HG03521 (cell line): ENCODE data around the gene ITPR1.
A peak's percentile ranks its signal among the peaks of the same experiment; 100 is the strongest.

Source experiments
- ATAC-seq: cut with Tn5 transposase; IDR thresholded peaks from one replicate; pipeline ENCODE4 v1.9.1; 2021; ENCODE audit warnings: mild to moderate bottlenecking, moderate library complexity; ENCODE audit not compliant: unreplicated experiment

The ITPR1 gene

DNA sequence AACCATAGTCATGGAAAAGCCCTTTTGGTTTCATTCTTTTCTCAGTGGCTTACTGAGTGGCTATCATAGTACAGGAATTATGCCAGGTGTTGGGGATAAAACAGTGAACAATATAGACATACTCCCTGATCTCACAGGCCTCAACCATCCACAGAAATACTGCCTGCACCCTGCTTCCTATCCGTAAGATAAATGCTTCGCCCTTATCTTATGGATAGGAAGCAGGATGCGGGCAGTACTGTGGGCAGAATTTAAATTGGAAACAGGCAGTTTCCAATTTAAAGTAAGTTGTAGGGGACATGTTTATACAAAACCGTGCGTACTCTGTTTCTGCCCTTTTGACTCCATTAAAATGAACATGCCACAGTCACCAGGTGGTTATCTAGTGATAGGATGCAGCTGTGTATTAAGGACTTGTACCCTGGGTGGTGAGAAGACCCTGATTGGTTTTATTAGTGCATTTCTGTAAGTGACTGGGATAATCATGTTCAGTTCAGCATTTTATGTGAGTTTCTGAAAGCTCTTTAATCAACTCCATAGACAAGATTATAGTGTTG lies 344.3 kb downstream of the ITPR1 start:
- ATAC-seq, result no peak

DNA sequence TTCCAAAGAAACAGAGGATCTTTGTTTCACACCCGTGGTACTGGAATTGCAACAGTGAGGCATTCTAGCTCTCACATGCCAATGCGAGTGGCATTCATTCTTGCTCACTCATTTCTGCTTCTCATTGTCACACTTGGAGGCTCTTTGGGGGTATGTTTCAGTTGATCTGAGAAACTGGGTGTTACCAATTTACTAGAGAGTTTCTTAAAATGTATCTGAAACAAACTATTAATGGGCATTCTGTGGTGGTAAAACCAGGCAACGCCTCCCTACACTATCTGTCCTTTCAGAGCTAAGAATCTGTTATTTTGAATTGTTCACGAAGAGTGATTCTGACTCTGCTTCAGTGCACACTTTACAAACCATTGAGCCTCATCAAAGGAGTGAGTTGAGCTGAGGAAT lies 345.5 kb downstream of the ITPR1 start:
- peak; percentile 45 for ATAC-seq

DNA sequence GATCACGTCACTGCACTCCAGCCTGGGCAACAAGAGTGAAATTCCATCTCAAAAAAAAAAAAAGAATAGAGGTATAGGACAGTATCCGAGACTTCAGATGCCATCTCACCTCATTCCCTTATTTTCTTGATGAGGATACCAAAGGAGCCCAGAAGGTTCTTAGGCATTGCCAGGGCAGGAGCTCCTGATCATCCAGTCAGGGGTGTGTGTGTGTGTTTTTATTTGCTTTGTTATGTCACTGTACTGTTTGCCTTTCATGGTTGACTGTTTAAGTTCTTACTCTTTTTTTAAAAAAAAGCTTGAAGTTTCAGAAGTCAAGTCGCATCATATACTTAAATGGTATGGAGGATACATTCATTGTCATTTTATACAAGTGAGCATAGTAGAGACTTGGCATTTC lies 346.1 kb downstream of the ITPR1 start:
- ATAC-seq, result no peak

DNA sequence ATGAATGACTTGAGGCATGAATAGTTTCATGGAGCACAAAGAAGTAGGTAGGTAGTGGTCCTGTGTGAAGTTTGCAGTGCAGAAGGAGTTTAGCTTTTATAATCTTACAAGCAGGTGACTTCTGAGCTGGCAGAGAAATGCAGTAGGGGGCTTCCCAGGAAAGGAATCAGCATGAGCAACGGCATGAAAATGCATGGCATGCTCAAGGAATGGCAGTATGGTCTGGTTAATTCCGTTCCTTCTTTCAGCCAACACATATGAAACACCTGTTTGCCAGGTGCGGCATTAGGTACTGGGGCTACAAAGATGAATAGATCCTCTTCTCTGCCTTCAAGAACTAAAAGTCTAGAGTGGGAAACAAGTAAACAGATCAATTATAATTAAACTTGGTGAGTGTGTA lies 348.1 kb downstream of the ITPR1 start:
- no peak for ATAC-seq

DNA sequence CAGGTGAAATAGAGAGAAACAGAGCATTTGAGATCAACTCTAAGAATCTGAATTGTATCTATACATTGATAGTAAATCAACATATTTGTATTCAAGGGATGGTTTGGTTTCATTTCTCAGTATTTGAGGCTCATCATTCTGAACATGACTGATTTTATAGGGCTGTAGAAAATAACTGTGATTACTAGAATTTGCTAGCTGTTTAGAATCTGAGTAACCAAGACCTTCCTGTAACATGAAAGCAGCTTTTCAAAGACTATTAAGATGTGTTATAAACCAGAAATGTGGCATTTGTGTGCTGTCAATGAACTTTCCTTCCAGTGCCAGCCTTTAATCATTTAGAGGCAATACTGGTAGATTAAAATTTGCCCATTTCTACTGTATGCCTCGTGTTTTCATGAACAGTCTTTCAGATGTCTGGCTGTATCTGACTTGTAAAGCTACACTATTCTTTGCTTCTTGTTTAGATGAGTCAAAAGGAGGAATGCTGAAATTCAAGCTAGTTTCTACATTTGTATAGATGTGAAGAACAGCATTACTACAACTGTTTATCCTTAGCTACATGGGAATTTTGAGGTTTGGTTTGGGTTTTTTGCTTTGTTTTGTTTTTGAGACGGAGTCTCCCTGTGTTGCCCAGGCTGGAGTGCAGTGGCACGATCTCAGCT lies 348.8 kb downstream of the ITPR1 start:
- ATAC-seq, result no peak

DNA sequence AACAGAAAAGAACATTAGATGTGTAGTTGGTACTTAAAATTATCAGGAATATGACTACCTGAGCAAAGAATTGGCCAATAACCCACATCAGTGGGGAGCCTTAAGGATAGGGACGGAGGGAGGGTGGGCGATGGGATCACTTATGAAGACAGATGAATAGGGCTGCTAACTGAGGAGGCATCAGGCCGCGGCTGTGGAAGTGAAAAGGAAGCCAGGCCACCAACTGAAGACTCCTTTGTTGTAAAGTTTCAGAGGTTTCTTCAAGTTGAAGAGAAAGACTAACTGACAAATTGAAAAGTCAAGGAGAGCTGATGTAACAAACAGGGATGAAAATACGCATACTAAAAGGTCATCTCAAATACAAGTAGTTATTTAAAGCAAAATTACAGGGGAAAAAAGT lies 350.5 kb downstream of the ITPR1 start:
- ATAC-seq, result no peak

DNA sequence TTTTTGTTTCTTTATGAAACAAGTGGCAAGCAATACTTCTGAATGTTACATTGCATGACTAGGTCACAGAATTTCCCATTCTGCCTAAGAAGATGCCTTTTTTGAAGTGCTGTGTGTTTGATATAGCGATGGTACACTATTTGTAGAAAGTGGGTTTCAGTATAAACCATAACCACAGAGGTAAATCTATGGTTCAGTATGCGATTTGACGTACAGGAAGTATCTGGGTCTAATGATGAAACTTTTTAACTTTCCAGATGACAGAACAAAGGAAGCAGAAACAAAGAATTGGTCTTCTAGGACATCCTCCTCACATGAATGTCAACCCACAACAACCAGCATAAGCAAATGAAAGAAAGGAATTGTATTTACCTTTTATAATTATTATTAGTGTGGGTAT lies 352.7 kb downstream of the ITPR1 start:
- peak; percentile 57 for ATAC-seq

DNA sequence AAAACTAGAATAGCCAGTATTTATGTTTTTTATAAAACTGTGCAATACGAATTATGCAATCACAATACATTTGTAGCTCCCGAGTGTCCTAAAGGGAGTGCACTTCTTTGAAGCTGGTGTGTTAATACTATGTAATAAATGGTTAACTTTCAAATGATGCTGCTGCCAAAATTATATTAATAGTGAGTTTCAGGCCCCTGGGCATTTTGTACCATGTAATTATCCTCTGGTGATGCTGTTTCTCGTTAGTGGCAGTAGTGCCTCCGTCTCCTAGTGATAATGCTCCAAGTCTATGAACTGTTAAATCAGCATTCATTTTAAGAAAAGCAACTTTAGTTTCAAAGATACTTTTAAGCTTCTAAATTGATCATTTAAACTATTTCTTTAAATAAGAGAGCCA lies 353.4 kb downstream of the ITPR1 start:
- ATAC-seq, result no peak

DNA sequence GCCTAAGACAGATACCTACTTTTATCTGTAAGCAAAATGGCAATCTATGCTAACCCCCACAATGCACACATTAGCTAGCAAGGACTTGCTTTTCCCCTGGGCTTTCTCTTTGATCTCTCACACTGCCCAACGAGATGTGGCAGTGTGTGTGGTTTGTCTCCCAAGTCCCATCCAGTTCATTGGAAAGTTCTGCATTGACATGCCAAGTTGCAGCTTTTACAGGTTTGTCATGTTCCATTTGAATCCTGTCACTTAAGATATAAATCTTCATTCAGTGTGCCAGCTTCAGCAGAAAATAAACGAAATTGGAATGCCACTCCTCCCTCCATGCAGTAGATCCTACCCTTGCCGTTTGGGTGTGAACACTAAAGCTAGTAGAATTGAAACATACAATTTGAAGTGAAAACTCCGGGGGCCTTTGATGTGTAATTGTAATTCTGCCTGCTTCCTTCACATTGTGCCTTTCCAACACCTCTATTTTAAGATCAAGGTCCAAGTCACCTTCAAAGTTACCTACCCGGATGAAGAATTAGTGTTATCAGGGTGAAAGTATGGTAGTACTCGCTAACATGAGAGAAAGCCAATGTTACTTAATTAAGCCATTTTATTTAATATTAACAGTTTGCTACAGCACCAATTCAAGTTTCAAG lies 355.2 kb downstream of the ITPR1 start:
- no peak for ATAC-seq

DNA sequence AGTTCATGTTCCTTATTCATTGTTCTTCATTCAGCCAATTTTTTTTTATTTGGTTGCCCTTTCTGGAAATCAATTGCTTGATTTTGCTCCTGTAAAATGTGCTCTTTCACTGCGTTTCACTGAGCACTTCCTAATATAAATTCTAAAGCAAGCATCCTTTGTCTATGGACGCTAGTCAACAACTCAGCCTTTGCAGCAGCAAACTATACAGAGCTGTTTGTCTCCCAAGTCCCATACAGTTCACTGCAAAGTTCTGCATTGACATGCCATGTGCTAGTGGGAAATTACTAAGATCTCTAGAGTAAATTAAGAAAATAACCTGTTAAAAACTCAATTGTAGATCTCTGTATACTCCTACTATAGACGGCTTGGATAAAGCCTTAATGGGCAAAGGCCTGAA lies 356.0 kb downstream of the ITPR1 start:
- no peak for ATAC-seq

DNA sequence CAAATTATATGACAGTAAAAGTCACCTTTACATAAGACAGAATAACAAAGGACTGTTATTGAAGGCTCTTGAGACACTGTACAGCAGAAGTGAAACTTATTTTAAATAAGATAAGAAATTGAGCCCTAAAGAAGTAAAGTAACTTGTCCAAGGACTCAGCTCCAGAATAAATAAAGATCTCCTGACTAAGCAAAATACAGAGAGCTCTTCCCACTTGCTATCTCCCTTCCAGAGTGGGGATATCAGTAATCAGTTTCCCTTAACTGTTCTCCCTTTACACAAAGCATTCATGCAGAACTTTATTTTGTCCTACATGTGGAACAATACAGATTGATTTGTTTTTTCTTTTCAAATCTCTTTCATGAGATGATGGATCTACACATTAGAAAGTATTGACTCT lies 356.6 kb downstream of the ITPR1 start:
- ATAC-seq, result no peak

DNA sequence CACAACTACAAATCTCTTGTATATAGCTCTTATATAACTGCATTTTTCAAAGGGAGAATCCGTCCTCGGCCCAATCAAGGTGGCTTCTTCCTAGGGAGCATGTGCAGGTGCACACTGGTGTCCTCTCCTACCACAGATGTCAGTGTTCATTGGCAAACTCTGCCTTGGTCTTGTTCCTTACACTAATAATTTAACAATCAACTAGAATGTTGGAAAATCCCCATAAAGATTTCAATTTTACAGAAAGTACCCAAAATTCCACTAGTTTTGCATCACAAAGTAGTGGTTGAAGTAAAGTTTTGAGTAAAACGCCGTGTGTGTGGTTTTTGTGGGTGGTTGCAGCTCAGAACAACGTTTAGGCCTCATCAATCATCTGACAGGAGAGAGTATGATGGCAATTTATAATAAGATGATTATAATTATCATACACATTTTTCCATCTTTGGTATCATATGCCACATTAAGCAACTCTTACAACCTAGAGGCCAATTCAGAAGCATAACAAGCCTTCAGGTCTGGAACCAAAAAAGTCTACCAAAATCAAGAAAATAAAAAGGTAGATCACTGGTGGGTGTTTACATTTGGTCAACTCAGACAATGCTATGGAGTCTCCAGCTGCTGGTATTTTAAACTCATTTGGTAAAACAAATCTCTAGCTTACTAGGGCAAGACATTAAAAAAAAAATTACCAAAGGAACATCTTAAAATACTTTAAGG lies 357.2 kb downstream of the ITPR1 start:
- ATAC-seq, result peak; percentile 29

DNA sequence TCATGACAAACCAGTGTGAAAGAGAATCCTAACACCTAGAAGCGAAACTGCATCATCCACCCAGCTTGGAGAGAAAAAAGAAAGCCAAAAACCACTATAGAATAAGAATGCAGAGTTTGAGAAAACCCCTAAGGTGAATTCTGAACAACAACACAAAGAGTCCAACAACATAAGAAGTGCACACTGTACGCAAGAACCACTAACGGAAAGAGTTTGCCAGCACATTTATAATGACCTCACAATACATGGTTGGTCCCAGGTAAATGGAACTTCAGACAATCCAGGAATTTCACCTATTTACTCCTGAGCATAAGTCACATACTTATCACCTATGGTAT lies 357.7 kb downstream of the ITPR1 start:
- ATAC-seq, result peak; percentile 55

DNA sequence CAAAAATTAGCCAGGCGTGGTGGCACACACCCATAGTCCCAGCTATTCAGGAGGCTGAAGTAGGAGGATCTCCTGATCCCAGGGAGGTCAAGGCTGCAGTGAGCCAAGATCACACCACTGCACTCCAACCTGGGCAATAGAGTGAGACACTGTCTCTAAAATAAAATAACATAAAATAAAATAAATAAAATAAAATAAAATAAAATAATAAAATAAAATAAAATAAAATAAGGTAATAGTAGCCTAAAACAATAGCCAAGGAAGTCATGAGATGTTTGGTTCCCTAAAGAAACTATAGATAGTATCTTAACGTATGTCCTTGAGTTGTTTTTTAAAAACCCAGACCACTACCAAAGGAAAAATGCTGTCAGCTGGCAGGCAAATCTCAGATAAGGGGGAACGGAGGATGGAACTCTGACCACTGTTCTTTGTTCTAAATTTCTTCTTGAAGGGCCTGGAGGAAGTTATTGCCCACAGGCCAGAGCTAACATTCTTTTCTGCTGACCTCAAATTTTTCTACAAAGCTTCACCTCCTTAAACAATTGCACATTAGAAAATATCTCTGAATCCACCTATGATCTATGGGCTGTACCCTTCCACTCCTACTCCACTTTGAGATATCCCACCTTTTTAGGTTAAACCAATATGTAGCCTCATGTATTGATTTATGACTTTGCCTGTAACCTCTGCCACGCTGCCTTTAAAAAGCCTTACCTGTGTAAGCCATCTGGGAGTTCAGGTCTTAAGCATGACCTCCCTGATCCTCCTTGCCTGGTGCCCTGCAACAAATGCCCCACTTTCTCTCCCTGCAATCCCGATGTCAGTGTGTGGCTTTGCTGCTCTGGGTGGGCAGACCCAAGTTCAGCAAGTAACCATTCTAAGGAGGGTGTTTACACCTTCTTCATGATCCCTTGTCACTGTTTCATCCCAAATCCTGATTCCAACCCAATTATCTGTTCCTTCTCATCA lies 359.9 kb downstream of the ITPR1 start:
- ATAC-seq, result no peak

DNA sequence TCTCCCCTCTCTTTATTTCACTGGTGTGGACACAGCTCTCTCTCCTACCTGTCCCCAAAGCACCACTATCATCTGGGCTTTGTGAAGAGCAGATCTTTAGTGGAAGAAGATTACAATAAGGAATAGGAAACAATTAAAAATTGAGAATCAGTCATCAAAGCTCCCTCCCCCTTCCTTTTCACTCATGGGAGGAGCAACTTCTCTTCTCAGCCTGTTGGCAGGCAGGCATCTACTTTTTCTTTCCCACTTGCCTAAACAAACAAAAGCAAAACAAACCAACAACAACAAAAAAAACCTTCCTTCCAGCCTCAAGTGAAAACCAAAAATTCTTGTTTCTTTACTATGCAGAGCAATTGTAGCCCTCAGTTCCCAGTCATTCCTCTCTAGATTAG lies 360.6 kb downstream of the ITPR1 start:
- no peak for ATAC-seq

DNA sequence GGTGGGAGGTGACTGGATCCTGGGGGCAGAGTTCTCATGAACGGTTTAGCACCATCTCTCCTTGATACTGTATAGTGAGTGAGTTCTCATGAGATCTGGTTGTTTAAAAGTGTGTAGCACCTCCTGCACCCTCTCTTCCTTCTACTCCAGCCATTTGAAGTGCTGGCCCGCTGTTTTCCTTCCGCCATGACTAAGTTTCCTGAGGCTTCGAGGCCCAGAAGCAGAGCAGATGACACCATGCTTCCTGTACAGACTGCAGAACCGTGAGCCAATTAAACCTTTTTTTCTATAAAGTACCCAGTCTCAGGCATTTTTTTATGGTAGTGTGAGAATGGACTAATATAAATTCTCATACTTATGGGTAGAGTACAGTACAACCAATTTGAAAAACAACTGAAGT lies 362.5 kb downstream of the ITPR1 start:
- ATAC-seq, result no peak

DNA sequence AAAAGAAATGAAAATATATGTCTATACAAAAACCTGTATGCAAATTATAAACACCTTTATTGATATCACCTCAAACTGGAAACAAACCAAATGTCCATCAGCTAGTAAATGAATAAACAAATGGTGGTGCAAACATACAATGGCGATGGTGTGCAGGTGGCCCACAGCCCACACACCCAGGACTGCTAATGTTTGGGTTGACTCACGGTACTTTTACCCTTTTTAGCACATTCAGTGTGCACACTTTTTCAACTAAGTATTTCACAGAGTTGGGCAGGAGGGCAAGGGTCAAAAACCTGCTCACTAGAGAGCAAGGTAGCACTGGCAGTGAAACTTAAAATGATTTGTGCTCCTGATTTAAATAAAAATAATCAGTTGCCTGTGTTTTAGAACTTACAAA lies 363.0 kb downstream of the ITPR1 start:
- no peak for ATAC-seq

DNA sequence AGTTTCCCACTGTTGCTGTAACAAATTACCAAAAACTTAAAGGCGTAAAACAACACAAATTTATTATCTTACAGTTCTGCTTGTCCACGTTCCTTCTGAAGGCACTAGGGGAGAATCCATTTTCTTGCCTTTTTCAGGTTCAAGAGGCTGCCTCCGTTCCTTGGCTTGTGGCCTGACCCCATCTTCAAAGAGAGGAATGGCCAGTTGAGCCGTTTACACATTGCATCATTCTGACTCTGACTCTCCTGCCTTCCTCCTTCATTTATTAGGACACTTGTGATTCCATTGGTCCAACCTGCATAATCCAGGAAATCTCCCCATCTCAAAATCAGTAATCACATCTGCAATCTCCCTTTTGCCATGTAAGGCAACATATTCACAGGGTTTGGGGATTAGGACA lies 363.4 kb downstream of the ITPR1 start:
- no peak for ATAC-seq

DNA sequence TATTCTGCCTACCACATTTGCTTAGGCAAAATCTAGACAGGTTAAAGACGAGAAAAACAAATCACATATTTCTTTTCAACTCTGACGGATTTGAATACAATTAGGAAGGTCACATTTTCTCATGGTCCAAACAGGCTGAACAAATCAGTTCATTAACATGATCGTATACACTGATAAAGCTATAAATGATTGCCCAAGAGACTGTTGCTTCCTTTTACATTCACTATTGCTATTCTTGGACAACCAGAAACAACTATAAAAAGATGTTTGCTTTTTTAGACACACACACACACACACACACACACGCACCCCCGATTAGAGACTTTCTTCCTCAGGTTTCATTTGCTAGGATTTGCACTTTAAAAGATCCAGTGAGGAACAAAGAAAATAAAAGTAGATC lies 363.8 kb downstream of the ITPR1 start:
- no peak for ATAC-seq

DNA sequence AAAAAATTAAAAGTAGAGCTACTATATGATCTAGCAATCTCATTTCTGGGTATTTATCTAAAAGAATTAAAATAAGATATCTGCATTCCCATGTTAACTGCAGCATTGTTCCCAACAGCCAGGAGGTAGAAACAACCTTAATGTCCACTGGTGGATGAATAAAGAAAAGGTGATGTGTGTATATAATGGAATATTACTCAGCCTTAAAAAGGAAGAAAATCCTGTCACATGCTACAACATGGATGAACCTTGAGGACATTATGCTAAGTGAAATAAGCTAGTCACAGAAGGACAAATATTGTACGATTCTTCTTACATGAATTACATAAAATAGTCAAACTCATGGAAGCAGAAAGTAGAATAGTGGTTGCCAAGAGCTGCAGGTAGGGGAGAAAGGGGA lies 366.6 kb downstream of the ITPR1 start:
- no peak for ATAC-seq

DNA sequence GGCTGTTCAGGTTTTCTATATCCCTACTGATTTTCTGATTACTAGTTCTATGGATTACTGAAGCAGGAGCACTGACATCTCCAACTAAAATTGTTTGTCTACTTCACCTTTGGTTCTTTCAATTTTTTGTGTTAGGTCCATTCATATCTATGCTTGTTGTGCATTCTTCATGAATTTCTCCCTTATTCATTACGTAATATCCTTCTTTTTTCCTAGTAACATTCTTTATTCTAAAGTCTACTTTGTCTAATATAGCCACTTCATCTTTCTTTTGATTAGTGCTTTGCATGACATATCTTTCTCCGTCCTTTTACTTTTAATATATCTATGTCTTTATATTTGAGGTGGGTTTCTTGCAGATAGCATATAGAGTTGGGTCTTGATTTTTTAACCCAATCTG lies 369.8 kb downstream of the ITPR1 start:
- ATAC-seq, result no peak
